HG02759 (cell line): Measurements from ENCODE around the gene ZNF480.
"Not testable (repeated sequence)": the region's sequence is repeated elsewhere in the genome, so short reads cannot be mapped to it uniquely, and the experiment has no call there.

Source experiments
- ATAC-seq: cut with Tn5 transposase; IDR thresholded peaks from one replicate; pipeline ENCODE4 v1.9.1; 2021; ENCODE audit warnings: mild to moderate bottlenecking, moderate library complexity; ENCODE audit not compliant: unreplicated experiment

The ZNF480 gene

DNA sequence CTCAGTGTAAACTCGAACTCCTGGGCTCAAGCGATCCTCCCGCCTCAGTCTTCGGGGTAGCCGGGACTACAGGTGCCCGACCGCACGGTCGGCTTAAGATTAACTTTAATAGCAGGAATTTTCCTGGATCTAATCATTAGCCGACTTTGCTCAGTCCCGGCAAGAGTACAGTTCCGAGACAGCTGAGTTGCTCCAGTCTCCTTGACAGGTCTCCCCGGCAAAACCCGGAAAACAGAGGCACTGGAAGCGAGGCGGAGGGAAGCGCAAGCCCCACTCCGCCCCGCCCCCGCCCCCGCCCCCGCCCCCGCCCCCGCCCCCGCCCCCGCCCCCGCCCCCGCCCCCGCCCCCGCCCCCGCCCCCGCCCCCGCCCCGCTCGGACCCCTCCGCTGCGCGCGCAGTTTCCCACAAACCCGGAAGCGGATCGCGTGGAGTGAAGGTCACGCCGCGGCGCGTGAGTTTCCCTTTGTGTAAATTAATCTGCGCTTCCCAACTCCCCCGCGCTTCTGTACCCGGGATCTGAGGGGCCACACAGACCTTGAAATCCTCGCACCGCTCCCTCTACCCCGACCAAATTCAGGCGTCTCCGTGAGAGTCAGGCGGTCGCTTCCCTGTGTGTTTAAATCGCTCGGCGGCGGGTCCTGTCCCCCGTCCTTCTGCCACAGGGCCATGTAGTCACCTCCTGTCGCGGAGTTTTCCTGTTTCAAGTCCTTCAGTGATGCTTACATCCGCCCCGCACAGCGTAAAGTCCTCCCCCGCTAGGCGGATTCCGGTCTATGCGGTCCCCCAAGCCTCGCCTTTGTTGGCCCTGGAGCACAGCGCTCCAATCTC is at the start of gene ZNF480:
TSS of gene ZNF480 (plus strand) at position 397 of the 828 bp plus-strand sequence. CDS start 3,244 bp downstream, outside the sequence.
- peak; percentile 72 for ATAC-seq

DNA sequence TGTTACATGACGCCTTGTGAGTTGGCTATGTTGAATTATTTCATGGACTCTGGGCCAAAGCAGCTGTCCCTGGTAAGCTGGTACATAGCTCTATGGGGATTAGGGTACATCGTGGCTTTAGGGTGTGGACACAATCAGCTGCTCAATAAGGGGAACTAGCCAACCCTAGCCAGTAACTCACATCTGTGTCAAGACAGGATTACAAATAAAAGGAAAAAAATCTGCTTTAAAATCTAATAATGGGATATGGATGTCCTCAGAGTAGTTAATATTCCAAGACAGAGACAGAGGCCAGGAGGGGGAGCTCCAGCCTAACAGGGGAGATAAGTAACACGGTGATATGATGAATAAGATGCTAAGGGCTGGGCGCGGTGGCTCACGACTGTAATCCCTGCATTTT is 48.7 kb upstream of the ZNF480 start:
- no peak for ATAC-seq

DNA sequence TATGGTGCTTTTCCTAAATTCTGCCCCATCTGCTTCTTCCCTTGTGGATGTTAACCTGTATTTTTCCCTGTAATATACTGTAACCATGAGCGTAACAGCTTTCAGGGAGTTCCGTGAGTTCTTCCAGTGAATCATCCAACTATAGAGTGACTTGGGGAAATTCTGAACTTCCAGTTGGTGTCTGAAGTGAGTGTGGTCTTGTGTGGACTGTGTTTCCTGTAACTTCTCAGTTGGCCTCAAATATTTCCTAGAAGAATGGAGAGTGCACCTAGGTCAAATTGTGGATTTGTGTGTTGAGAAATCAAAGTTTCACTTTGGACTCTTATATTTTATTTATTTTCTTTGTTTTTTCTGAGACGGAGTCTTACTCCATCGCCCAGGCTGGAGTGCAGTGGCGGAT is 38.5 kb upstream of the ZNF480 start:
- ATAC-seq: no peak

DNA sequence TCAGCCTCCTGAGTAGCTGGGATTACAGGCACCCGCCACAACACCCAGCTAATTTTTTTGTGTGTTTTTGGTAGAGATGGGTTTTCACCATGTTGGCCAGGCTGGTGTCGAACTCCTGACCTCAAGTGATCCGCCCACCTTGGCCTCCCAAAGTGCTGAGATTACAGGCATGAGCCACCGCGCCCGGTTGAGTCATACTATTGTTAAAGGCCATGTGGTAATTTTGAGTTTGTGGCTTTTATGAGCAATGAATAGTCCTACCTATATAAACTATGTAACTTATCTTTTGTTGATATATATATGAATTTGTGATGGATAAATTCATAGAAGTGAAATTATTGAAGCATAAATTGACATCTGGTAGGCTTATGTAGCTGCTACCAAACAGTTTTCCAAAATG is 31.4 kb upstream of the ZNF480 start:
- not testable (repeated sequence) for ATAC-seq

DNA sequence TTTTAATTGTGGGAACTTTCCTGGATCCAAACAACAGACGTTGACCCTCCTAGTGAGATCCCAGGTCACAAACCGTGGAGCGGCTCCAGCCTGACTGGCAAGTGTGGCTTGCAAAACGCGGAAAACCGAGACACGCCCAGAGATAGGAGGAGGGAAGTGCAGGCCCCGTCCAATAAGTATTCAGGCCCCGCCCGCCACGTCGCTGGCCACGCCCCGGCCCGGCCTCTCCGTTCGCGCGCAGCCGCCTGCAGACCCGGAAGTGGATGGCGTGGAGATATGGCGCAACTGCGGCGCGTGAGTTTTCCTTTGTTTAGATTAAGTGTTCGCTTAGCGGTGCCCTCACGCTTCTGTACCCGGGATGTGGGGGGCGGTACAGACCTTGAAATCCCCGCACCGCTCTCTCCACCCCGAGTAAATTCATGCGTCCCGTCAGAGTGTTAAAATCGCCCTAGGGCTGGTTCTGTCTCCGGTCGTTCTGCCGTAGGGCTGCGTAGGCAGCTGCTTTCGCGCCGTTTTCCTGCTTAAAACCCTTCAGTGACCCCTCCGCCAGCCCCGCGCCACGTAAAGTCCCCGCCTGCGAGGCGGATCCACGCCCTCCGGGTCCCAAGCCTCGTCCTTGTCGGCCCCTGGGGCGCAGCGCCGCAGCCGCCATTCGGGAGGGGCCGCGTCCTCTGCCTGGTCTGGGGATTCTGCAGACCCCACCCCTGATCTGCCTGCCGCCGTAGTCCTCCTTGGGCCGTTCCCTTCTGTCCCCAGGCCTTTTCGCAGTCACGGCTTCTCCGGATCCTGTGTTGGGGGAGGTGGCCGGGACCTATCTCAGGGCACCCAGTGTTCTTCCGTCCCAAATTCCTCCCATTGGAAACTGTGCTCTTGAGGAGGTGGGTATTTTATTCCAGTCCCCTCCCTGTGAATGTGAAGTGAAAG is 27.4 kb upstream of the ZNF480 start, which contains the start of gene ZNF766:
TSS of gene ZNF766 (plus strand) at position 250 of the 924 bp plus-strand sequence. CDS start at position 277, 27 bp downstream.
- peak; percentile 96 for ATAC-seq

DNA sequence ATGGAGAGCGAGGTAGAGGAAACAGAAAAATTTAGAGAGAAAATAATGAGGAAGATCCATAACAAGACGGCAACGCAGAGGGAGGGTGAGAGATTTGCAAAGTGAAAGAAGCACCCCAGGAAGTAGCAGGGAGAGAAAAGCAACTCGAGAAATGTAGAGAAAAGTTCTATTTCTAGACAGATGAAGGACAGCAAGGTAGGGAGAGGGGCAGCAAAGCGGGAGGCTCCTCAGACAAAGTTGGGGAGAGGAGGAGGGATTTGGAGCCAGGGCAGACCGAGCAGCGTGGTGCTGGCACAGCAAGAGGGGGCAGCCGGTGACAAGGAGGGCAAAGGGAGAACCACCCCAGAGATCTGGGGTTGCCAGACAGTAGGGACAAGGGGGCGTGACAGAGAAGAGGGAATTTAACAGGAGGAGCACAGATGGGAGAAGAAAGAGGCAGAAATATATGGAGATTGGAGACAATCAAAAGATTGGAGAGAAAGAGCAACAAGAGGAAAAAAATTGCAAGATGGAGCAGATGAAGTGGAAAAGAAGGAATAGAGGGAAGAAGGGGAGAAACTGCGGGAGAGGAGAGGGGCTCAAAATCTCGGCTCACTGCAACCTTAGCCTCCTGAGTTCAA is 26.6 kb upstream of the ZNF480 start:
- ATAC-seq: no peak

DNA sequence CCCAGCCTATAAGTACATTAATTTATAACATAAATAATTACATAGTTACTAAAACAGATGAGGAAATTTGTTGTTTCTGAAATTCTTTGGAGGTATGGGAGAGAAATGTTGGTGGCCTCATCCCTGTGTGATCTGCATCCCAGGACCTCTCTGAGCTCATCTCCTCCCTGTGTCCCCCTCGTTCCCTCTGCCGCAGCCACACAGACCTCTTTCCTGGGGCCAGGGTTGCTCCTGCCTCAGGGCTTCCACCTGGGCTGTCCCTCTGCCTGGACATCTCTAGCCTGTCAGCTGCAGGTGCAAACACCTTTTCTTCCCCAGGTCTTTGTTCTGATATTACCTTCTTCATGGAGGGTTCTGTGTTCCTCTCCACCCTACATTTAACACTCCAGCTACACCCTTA is 23.7 kb upstream of the ZNF480 start:
- ATAC-seq: no peak

DNA sequence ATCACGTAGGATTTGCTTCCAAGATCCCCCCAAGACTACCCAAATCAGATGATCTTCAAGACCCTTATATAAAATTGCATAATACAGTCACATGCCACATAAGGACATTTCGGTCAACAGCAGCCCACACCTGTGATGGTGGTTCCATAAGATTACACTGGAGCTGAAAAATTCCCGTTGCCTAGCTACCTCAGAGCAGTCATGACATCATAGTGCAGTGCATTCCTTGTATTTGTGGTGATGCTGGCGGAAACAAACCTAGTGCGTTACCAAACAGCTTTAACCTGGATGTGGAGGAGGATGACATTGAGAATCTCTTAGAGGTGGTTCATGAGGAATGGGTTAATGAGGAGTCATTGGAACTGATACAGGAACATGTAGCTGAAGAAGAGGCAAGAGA is 22.8 kb upstream of the ZNF480 start:
- ATAC-seq: no peak

DNA sequence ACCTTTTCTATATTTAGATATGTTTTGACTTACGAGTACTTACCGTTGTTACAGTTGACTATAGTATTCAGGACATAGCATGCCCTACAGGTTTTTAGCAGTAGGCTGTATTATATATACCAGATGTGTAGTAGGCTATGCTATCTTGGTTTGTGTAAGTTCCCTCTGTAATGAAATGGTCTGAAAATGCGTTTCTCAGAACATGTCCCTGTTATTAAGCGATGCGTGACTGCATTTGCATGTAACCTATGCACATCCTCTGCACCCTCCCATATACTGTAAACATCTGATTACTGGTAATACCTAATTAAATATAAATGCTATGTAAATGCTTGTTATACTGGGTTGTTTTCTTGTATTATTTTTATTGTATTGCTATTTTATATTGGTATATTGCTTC is 21.0 kb upstream of the ZNF480 start:
- no peak for ATAC-seq

DNA sequence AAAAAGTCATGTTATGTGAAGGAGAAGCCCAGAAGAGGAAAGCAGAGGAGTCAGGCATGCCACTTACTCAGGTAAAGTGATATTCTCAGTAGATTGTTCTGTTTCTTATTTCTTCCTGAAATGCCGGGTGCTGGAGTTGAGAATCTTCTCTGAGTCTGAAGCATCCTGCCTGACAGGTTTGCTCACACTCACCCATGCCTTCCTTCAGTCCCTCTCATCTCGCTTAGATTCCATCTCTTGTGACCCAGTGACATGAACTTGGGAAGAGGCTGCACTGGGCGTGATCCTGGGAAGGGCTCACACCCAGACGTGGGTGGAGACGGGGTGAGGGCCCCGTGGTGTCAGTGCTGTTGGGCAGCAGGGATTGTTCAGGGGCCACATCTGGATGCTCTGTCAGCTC is 19.5 kb upstream of the ZNF480 start:
- ATAC-seq: no peak

DNA sequence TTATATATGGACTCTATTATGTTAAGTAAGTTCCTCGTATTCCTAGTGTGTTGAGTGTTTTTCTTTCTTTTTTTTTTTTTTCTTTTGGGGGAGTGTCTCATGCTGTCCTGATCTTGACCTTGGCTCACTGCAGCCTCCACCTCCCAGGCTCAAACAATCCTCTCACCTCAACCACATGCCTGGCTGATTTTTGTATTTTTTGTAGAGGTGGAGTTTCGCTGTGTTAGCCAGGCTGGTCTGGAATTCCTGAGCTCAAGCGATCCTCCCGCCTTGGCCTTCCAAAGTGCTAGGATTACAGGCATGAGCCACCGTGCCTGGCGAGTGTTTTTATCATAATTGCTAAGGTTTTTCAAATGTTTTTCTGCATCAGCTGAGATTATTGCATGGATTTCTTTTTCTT is 10.7 kb upstream of the ZNF480 start:
- no peak for ATAC-seq

DNA sequence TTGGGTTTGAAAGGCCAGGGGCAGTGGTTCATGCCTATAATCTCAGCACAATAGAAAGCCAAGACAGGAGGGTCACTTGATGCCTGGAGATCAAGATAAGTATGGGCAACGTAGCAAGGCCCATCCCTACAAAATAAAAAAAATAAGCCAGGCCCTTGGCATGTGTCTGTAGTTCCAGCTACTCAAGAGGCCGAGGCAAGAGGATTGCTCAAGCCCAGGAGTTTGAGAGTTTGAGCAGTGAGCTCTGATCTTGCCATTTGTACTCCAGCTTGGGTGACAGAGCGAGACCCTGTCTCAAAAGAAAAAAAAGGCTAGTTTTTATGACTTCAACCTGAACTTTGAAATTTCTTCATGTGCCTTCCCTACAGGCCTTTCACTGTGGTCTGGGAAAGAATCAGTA is 5.2 kb upstream of the ZNF480 start:
- no peak for ATAC-seq

DNA sequence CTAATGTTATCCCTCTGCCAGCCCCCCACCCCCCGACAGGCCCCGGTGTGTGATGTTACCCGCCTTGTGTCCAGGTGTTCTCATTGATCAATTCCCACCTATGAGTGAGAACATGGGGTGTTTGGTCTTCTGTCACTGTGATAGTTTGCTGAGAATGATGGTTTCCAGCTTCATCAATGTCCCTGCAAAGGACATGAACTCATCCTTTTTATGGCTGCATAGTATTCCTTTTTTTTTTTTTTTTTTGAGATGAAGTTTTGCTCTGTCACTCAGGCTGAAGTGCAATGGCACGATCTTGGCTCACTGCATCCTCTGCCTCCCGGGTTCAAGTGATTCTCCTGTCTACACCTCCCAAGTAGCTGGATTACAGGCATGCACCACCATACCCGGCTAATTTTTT is 4.0 kb upstream of the ZNF480 start:
- ATAC-seq: not testable (repeated sequence)

DNA sequence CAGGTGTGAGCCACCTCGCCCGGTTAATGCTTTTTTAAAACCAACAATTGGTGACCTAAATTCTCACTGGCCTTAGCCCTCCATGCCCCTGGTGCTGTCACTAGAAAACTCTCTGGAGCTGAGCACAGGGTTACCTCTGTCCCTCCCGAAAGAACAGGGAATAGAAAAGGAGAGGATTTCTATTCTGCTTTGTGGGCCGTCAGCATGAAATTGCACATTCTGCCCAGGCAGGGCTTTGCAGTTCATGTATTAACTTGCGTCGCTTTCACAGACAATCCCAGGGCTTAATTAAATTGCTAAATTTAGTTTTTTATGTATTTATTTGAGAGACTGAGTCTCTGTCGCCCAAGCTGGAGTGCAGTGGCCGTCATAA is 583 bp upstream of the ZNF480 start:
- ATAC-seq: no peak

DNA sequence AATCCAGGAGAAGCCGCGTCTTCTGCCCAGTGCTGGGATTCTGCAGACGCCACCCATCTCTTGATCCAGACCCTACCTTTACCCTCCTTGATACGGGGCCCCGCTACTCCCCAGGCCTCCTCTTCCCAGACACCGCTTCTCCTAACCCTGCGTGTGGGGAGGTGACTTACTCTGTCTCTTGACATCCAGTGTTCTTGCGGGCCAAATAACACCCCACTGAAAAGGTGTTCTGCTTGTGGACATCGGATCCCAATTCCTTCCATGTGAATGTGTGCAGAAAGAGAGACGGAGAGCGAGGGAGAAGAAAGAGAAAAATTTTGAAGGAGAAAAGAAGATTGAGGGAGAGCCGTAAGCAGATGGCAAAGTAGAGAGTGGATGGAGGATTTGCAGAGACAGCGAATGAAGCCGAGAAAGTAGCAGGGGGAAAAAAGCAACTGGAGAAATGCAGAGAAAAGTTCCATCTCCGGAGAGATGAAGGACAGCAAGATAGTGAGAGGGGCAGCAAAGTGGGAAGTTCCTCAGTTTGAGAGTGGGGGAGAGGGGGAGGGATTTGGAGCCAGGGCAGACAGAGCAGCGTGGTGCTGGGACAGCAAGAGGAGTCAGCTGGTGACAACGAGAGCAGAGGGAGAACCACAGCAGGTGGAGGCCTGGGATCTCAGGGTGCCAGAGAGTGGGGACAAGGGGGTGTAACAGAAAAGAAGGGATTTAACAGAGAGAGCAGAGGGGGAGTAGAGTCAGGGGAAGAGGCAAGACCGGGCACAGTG is 814 bp downstream of the ZNF480 start:
- ATAC-seq: peak; percentile 20

DNA sequence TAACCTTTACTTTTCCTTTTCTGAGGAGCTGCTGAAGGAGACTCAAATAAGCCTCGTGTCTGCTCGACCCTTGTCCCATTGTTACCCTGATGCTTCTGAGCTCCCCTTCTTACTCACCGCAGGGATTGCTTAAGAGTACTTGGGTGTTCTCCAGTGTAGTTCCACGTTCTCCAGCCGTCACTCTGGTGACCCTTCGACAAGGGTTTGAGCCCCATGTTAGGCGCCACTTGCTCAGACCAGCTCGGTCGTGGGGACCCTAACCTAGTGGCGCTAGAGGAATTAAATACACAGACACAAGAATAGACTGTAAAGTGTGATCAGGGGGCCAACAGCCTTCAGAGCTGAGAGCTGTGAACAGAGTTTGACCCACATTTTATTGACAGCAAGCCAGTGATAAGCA is 10.3 kb downstream of the ZNF480 start:
- no peak for ATAC-seq

DNA sequence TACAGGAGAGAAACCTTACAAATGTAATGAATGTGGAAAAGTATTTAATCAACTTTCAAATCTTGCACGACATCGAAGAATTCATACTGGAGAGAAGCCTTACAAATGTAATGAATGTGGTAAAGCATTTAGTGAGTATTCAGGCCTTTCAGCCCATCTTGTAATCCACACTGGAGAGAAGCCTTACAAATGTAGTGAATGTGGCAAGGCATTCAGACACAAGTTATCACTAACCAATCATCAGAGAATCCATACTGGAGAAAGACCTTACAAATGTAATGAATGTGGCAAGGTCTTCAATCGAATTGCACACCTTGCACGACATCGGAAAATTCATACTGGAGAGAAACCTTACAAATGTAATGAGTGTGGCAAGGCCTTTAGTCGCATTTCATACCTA is 25.5 kb downstream of the ZNF480 start:
- ATAC-seq: no peak

DNA sequence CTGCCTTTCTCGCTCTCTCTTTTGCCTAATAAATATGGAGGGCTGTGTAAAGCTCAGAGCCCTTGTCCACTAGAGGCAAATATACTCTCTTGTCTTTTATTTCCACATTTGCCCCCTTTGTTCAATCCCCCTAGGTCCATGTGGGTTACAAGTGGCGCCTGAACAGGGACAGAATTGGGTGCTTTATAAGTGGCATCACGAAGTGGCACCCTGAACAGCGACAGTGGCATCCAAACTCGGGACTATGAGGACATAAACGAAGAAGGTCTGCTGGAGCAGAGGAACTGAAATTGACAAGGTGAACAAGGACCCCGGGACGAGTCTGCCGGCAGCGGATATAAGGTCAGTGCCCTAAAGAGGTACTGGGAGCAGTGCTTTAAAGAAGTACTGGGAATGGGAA is 34.8 kb downstream of the ZNF480 start:
- ATAC-seq: no peak

DNA sequence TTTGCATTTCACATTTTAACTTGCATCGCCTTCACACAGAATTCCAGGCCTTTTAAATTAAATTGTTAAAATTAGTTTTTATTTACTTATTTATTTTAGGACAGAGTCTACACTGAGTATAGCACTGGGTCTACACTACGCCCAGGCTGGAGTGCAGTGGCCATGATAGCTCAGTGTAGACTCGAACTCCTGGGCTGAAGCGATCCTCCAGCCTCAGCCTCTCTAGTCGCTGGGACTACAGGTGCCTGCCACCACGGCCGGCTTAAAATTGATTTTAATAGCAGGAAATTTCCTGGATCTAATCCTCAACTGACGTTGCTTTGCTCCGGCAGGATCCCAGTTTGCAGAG is 38.8 kb downstream of the ZNF480 start:
- ATAC-seq: no peak

DNA sequence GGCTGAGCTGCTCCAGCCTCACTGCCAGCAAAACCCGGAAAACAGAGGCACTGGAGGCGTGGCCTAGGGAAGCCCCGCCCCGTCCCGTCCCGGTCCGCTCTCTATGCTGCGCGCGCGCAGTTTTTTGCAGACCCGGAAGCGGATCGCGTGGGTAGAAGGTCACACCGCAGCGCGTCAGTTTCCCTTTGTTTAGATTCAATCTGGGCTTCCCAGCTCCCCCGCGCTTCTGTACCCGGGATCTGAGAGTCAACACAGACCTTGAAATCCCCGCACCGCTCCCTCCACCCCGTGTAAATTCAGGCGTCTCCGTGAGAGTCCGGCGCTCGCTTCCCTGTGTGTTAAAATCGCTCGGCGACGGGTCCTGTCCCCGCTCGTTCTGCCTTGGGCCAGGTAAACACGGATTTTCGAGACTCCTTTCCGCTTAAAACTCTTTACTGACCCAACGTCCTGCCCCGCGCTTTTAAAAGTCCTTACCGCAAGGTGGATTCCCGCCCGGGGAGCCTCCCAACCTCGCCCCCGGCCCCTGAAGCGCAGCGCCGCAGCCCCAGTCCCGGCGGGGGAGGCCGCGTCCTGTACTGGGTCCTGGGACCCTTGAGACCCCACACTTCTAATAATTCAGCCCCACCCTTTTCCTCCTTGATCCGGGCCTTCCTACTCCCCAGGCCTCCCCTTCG is 39.3 kb downstream of the ZNF480 start, which contains the start of gene ZNF610:
TSS of gene ZNF610 (plus strand) at position 127 of the 674 bp plus-strand sequence. CDS start 12,930 bp downstream, outside the sequence.
- peak; percentile 67 for ATAC-seq
